ENCODE data around the gene CYP4A11.
"Not testable (repeated sequence)": the region's sequence is repeated elsewhere in the genome, so short reads cannot be mapped to it uniquely, and the experiment has no call there.

CYP4A11 gene

DNA sequence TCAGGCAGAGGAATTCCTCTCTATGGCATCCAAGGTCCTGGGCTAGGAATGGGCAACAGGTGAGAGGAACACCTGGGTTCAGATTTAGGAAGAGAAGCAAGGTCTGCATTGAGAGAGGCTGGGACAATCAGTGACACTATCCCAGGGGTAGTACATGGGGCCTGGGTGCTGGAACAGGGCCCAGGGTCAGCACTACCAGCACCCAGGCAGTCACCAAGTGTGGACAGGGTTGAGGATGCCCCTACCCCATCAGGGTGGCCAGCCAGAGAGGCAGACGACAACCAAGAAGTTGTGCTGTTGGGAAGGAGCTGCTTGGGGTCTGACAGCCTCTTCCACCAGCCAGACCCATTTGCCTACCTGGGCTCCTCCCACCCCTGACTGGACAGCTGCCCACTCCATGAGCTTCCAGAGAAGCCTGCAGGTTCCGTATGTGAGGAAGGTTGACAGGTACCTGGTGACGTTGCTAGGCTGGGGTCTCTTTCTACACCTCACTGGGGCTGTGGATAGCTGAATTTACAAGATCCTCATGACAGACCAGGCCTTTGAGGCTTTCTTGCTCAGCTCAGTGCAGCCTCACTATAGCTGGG lies 13.9 kb downstream of the CYP4A11 start:
- DNase-seq (ENCODE audit: low spot score), result no peak

GRCh38 chr1:46910790-46911189 lies 30.5 kb downstream of the CYP4A11 start:
- DNase-seq (ENCODE audit: low spot score), result no peak

DNA sequence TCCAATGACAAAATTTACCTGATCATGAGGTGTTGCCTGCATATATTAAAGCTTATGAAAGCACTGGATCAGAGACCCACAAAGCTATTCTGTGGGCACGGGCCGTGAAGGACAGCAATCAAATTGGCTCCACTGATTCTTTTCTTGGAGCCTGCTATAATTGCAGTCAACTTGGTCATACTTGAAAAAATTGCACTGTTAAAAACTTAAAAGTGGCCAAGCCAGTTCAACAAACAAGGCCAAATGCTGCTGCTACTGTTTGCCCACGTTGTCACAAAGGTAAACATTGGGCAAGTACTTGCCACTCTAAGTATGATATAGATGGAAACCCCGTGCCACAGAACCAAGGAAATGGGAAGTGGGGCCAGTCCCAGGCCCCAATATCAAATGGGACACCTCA lies 37.8 kb downstream of the CYP4A11 start:
- DNase-seq (ENCODE audit: low spot score), result no peak

GRCh38 chr1:46900401-46900800 lies 40.9 kb downstream of the CYP4A11 start:
- DNase-seq (ENCODE audit: low spot score), result no peak

DNA sequence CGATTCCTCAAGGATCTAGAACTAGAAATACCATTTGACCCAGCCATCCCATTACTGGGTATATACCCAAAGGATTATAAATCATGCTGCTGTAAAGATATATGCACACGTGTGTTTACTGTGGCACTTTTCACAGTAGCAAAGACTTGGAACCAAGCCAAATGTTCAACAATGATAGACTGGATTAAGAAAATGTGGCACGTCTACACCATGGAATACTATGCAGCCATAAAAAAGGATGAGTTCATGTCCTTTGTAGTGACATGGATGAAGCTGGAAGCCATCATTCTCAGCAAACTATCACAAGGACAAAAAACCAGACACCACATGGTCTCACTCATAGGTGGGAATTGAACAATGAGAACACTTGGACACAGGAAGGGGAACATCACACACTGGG lies 59.6 kb downstream of the CYP4A11 start:
- not testable (repeated sequence) for DNase-seq (ENCODE audit: low spot score)

All from cerebellar cortex (tissue), 1 donor.